Measurements from ENCODE around the gene PRR35.
A peak's percentile ranks its signal among the peaks of the same experiment; 100 is the strongest.

DNA sequence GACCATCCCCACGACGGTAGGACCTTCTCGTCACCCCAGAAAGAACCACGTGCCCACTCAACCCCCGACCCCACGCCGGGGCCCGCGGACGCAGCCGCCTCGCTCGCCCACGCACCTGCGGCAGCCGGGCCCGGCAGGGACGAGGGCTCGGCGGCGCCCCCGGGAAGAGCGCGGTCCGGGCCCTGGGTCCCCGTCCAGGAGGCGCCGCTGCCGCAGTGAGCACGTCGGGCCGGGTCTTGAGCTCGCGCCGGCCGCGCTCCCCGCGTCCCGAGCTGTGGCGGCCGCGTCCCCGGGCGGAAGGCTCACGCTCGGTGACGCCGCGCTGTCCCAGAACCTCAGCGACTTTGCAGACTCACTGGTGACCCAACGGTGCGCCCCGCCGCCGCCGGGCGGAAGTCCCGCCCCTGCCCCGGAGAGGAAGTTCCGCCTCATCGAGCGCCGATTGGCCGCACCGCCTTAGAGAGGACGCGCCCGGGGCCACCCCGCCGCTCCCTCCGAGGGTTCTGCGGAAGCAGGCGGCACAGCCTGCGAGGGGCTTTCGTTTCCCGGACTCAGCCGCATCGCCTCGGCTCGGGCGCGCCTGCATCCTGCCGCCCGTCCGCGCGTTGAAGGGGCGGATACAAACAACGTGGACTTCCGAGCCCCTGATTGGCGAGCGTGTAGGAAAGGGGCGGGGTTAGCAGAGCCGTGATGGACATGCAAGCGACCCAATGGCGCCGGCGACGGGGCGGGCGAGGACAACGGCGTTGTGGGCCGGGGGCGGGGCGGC, 28.9 kb downstream of the PRR35 start:
- TF ChIP-seq, protein P1, sequence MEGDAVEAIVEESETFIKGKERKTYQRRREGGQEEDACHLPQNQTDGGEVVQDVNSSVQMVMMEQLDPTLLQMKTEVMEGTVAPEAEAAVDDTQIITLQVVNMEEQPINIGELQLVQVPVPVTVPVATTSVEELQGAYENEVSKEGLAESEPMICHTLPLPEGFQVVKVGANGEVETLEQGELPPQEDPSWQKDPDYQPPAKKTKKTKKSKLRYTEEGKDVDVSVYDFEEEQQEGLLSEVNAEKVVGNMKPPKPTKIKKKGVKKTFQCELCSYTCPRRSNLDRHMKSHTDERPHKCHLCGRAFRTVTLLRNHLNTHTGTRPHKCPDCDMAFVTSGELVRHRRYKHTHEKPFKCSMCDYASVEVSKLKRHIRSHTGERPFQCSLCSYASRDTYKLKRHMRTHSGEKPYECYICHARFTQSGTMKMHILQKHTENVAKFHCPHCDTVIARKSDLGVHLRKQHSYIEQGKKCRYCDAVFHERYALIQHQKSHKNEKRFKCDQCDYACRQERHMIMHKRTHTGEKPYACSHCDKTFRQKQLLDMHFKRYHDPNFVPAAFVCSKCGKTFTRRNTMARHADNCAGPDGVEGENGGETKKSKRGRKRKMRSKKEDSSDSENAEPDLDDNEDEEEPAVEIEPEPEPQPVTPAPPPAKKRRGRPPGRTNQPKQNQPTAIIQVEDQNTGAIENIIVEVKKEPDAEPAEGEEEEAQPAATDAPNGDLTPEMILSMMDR (IDR thresholded peaks at IDR 0.05), result no peak
- TF ChIP-seq POLR2A (IDR thresholded peaks at IDR 0.05), result peak; percentile 90
- TF ChIP-seq POLR2AphosphoS5 (IDR thresholded peaks at IDR 0.05), result peak; percentile 92 to 95 (median 95)
- TF ChIP-seq EP300 (IDR thresholded peaks at IDR 0.05; ENCODE audit: low read depth), result no peak

Measured in transverse colon (tissue), 4 donors.